ENCODE data around the gene SLC17A8.

GRCh38 chr12:100398307-100398706, 41.4 kb downstream of the SLC17A8 start:
- TF ChIP-seq TAF1 (IDR thresholded peaks at IDR 0.05; ENCODE audit: borderline replicate concordance, low read depth, low read length) (no peak), POLR2A (IDR thresholded peaks at IDR 0.05; ENCODE audit: low read depth, low read length) (no peak)
